Measurements from ENCODE around the gene CBFB.

CBFB gene

GRCh38 chr16:66996324-66996982 is 32.5 kb upstream of the CBFB start:
- H3K36me3 ChIP-seq (ENCODE audit: insufficient read depth, insufficient read length, low read length), result no peaks in the 10 kb centered on the region
- H3K4me3 ChIP-seq (ENCODE audit: insufficient read length, low read depth), result no peak overlapping the region
- H3K9me3 ChIP-seq (ENCODE audit: insufficient read depth, low read length), result no peaks in the 10 kb centered on the region
- H3K27me3 ChIP-seq (ENCODE audit: insufficient read depth, insufficient read length), result peaks cover 32% of the 10 kb centered on the region
- TF ChIP-seq ZNF274 (IDR thresholded peaks at IDR 0.05; ENCODE audit: low read depth, low read length) (no peak), YY1 (IDR thresholded peaks at IDR 0.05; ENCODE audit: insufficient read depth, insufficient read length) (no peak), SUZ12 (IDR thresholded peaks at IDR 0.05; ENCODE audit: extremely low read depth, insufficient read depth, insufficient read length) (no peak)
- no peak overlapping the region for H3K9ac ChIP-seq (ENCODE audit: insufficient read length, low read depth)
- peaks cover 10% of the 10 kb centered on the region for H3K4me1 ChIP-seq (ENCODE audit: insufficient read depth, insufficient read length)
- DNase-seq (ENCODE audit: low read depth, low spot score), result no peak

DNA sequence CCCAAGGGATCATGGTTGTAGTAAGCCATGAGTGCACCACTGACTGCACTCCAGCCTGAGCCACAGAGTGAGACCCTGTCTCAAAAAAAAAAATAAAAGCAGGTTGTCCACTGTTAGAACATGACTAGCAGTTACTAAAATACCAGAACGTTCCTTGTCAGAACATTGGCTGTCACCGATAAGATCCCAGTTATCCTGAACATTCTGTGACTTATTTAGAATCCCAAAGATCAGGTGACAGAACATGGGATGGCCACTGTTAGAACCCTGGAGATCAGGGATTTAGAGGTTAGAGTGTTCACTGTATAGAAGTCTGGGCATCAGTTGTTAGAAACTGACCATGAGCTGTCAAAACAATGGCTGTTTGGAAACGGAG is 32.0 kb upstream of the CBFB start:
- H3K4me3 ChIP-seq (ENCODE audit: insufficient read length, low read depth), result no peak overlapping the region
- peaks cover 12% of the 10 kb centered on the region for H3K4me1 ChIP-seq (ENCODE audit: insufficient read depth, insufficient read length)
- H3K9ac ChIP-seq (ENCODE audit: insufficient read length, low read depth), result no peak overlapping the region
- H3K9me3 ChIP-seq (ENCODE audit: insufficient read depth, low read length), result no peaks in the 10 kb centered on the region
- TF ChIP-seq SUZ12 (IDR thresholded peaks at IDR 0.05; ENCODE audit: extremely low read depth, insufficient read depth, insufficient read length) (no peak), YY1 (IDR thresholded peaks at IDR 0.05; ENCODE audit: insufficient read depth, insufficient read length) (no peak), ZNF274 (IDR thresholded peaks at IDR 0.05; ENCODE audit: low read depth, low read length) (no peak)
- H3K27me3 ChIP-seq (ENCODE audit: insufficient read depth, insufficient read length), result peaks cover 37% of the 10 kb centered on the region
- no peaks in the 10 kb centered on the region for H3K36me3 ChIP-seq (ENCODE audit: insufficient read depth, insufficient read length, low read length)
- DNase-seq (ENCODE audit: low read depth, low spot score), result no peak

DNA sequence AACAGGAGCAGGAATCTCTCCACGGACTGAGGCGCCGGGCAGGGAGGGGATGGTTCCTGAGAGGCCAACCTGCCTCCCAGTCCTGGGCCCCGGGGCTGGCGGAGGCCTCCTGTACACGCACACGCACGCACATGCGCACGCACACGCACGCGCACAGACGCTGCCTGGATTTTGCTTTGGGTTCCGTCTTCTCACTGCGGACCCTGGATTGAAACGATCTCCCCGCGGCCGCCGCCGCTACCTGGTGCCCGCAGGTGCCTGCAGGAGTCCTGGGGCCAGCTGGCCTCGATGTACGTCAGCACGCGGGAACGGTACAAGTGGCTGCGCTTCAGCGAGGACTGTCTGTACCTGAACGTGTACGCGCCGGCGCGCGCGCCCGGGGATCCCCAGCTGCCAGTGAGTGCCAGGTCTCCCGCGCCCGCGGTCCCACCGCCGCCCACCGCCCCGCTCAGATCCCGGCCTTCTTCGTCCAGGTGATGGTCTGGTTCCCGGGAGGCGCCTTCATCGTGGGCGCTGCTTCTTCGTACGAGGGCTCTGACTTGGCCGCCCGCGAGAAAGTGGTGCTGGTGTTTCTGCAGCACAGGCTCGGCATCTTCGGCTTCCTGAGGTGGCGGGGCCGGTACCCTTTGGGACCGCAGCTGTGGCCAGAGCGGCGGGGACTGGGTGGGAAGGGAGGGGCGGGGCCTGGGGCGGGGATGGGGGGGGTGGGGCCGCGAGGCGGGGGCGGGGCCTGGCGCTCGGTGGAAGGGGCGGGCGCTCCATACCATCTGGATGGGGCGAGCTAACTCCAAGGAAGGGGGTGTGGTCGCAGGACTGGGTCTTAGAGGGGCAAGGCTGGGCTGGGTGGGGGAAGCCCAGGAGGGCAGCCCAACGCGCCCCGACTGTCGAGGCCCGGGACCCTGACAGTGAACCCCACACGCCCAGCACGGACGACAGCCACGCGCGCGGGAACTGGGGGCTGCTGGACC is 28.3 kb upstream of the CBFB start:
- H3K9ac ChIP-seq (ENCODE audit: insufficient read length, low read depth), result peak overlapping the region; percentile 73
- H3K27me3 ChIP-seq (ENCODE audit: insufficient read depth, insufficient read length), result peaks cover 45% of the 10 kb centered on the region
- peaks cover 12% of the 10 kb centered on the region for H3K4me1 ChIP-seq (ENCODE audit: insufficient read depth, insufficient read length)
- no peaks in the 10 kb centered on the region for H3K36me3 ChIP-seq (ENCODE audit: insufficient read depth, insufficient read length, low read length)
- no peaks in the 10 kb centered on the region for H3K9me3 ChIP-seq (ENCODE audit: insufficient read depth, low read length)
- peak overlapping the region; percentile 60 for H3K4me3 ChIP-seq (ENCODE audit: insufficient read length, low read depth)
- TF ChIP-seq SUZ12 (IDR thresholded peaks at IDR 0.05; ENCODE audit: extremely low read depth, insufficient read depth, insufficient read length) (no peak), ZNF274 (IDR thresholded peaks at IDR 0.05; ENCODE audit: low read depth, low read length) (no peak), YY1 (IDR thresholded peaks at IDR 0.05; ENCODE audit: insufficient read depth, insufficient read length) (no peak)
- no peak for DNase-seq (ENCODE audit: low read depth, low spot score)

GRCh38 chr16:67001726-67002125 is 27.2 kb upstream of the CBFB start:
- Histone ChIP-seq H3K9me3 (ENCODE audit: insufficient read depth, low read length) (no peaks in the 10 kb centered on the region), H3K27me3 (ENCODE audit: insufficient read depth, insufficient read length) (peaks cover 45% of the 10 kb centered on the region), H3K36me3 (ENCODE audit: insufficient read depth, insufficient read length, low read length) (no peaks in the 10 kb centered on the region), H3K9ac (ENCODE audit: insufficient read length, low read depth) (peak overlapping the region; percentile 65), H3K4me1 (ENCODE audit: insufficient read depth, insufficient read length) (peaks cover 12% of the 10 kb centered on the region), H3K4me3 (ENCODE audit: insufficient read length, low read depth) (no peak overlapping the region)
- TF ChIP-seq SUZ12 (IDR thresholded peaks at IDR 0.05; ENCODE audit: extremely low read depth, insufficient read depth, insufficient read length), result no peak
- no peak for TF ChIP-seq ZNF274 (IDR thresholded peaks at IDR 0.05; ENCODE audit: low read depth, low read length)
- TF ChIP-seq YY1 (IDR thresholded peaks at IDR 0.05; ENCODE audit: insufficient read depth, insufficient read length), result no peak
- DNase-seq (ENCODE audit: low read depth, low spot score), result no peak

DNA sequence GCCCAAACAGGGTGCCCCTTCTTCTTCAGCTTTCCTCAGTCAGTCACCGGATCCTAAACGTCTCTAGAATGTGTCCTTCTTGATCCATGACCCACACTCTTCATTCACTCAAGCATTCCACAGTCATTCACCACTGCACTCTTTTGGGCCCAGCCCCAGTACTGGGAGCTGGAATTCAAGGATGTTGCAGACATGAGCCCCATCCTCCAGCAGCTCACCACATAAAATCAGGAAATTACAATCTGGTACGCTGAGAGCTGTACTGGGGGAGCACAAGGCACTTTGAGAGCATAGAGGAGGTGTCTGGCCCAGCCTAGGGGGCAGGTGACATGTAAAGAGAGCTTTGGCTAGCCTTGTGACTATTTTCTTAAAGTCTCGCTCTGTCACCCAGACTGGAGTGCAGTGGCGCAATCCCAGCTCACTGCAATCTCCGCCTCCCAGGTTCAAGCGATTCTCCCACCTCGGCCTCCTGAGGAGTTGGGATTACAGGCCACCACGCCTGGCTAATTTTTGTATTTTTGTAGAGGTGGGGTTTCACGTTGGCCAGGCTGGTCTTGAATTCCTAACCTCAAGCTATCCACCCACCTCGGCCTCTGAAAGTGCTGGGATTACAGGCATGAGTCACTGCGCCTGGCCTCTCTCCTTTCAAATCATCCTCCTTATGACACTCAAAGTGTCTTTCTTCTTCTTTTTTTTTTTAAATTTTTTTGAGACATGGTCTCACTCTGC is 21.9 kb upstream of the CBFB start:
- no peak overlapping the region for H3K4me3 ChIP-seq (ENCODE audit: insufficient read length, low read depth)
- H3K27me3 ChIP-seq (ENCODE audit: insufficient read depth, insufficient read length), result peaks cover 7% of the 10 kb centered on the region
- H3K9me3 ChIP-seq (ENCODE audit: insufficient read depth, low read length), result no peaks in the 10 kb centered on the region
- H3K9ac ChIP-seq (ENCODE audit: insufficient read length, low read depth), result no peak overlapping the region
- no peaks in the 10 kb centered on the region for H3K36me3 ChIP-seq (ENCODE audit: insufficient read depth, insufficient read length, low read length)
- no peak for DNase-seq (ENCODE audit: low read depth, low spot score)
- TF ChIP-seq ZNF274 (IDR thresholded peaks at IDR 0.05; ENCODE audit: low read depth, low read length) (no peak), SUZ12 (IDR thresholded peaks at IDR 0.05; ENCODE audit: extremely low read depth, insufficient read depth, insufficient read length) (no peak), YY1 (IDR thresholded peaks at IDR 0.05; ENCODE audit: insufficient read depth, insufficient read length) (no peak)
- H3K4me1 ChIP-seq (ENCODE audit: insufficient read depth, insufficient read length), result peaks cover 2% of the 10 kb centered on the region

DNA sequence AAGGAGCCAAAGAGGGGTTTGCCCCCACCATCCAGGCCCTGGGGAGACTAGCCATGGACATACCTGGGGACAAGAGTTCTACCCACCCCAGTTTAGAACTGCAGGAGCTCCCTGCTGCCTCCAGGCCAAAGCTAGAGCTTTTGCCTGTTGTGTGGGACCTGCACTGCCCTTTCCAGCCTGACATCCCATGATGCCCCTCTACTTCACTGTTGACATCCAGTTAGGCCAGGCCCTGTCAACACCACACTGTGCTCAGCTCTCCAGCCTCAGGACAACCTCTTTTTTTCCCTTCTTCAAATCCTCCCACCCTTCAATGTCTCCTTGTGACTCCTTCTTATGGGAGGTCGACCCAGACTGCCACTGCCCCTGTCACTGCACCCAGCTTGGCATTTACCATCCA is 19.8 kb upstream of the CBFB start:
- Histone ChIP-seq H3K36me3 (ENCODE audit: insufficient read depth, insufficient read length, low read length) (no peaks in the 10 kb centered on the region), H3K27me3 (ENCODE audit: insufficient read depth, insufficient read length) (peaks cover 13% of the 10 kb centered on the region), H3K4me3 (ENCODE audit: insufficient read length, low read depth) (no peak overlapping the region), H3K4me1 (ENCODE audit: insufficient read depth, insufficient read length) (peaks cover 9% of the 10 kb centered on the region), H3K9ac (ENCODE audit: insufficient read length, low read depth) (no peak overlapping the region), H3K9me3 (ENCODE audit: insufficient read depth, low read length) (no peaks in the 10 kb centered on the region)
- DNase-seq (ENCODE audit: low read depth, low spot score), result no peak
- TF ChIP-seq YY1 (IDR thresholded peaks at IDR 0.05; ENCODE audit: insufficient read depth, insufficient read length) (no peak), ZNF274 (IDR thresholded peaks at IDR 0.05; ENCODE audit: low read depth, low read length) (no peak), SUZ12 (IDR thresholded peaks at IDR 0.05; ENCODE audit: extremely low read depth, insufficient read depth, insufficient read length) (no peak)

Measured in NT2/D1 (cell line).